Stimulated activated CD4-positive, alpha-beta T cell treated with anti-CD3 and anti-CD28 coated beads, Interleukin-1b, Interleukin-23, amount 100 ng/mL, for 4 hours (primary cell): Measurements from ENCODE around the gene LRRC28.
A peak's percentile ranks its signal among the peaks of the same experiment; 100 is the strongest.

Experiments used
- DNase-seq, 2 donors: peaks; one replicate each; pipeline ENCODE4 v3.0.0-alpha.2; 2020; ENCODE audit warnings: low read depth in 2 of 2

The LRRC28 gene

DNA sequence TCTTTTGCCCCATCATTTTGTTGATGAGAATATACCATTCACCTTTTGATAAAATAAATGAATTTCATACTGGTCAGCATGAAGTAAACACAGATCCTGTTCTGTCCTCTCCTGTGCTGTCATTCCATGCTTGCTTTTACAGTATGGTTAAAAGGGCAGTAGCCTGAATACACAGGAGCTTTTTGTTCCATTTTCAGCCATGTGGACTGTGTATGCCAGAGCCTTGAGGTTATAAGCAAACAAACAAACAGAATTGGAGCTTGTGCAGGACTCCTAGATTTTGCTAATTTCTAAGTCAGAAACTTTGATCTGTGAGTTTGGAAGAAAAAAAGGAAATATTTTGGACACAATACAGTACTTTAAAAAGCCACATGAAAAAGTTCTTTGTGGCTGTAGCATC lies 91.9 kb downstream of the LRRC28 start:
- DNase-seq = no peak

GRCh38 chr15:99343881-99344551 lies 92.7 kb downstream of the LRRC28 start:
- DNase-seq = peak; percentile 21 to 38

DNA sequence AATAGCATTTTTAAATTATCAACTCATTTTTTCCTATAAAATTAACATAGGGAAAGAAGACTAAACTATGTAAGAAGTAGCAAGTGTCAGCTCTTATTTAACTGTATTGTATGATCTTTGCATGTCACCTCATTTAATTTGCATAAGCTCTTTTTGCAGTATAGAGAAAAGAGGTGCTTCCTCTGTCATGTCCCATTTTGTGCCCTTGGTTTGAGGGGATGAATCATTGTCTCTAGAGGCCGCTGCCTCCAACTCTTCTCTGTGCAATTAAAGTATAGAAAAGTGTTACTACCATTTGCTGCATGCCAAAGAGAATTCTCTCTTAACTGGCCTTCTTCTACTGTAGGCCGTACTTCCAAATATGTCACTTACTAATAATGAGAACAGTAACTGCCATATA lies 93.4 kb downstream of the LRRC28 start:
- DNase-seq = no peak

- DNase-seq = no peak
Observed at GRCh38 chr15:99345242-99345641, 94.0 kb downstream of the LRRC28 start.

GRCh38 chr15:99345832-99346462 lies 94.7 kb downstream of the LRRC28 start:
- no peak for DNase-seq

GRCh38 chr15:99347574-99347973 lies 96.3 kb downstream of the LRRC28 start:
- no peak for DNase-seq

DNA sequence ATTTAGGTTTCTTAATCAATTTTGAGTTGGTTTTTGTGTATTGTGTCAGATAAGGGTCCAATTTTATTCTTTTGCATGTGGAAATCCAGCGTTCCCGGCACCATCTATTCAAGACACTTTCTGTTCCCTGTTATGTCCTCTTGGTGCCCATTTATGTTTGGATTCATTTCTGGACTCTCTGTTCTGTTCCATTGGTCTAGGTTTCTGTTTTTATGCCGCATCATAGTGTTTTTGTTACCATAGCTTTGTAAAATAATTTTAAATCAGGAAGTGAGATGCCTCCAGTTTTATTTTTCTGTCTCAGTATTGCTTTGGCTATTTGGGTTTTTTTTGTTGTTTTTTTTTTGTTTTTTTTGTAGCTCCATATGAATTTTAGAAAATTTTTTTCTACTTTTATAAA lies 97.1 kb downstream of the LRRC28 start:
- no peak for DNase-seq

GRCh38 chr15:99350408-99350807 lies 99.1 kb downstream of the LRRC28 start:
- DNase-seq = no peak

DNA sequence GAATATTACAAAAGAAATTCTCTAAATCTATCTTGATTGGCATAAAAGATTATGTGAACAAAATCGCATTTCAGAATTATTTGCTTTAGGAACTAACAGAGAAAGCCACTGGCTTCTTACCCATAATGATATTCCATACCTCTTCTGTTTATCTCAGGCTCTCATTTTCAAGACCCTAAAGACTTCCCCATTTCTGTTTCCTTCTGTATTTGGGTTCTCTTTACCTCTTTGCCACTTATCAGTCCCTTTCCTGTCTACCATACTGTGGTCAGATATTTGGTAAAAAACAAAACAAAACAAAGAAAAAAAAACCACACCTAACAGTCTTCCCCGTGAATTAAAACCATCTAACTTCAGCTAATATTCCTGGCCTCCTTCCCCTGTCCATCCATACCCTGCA lies 108.5 kb downstream of the LRRC28 start:
- DNase-seq = no peak

- DNase-seq = no peak
Observed at GRCh38 chr15:99361545-99362185, 110.4 kb downstream of the LRRC28 start.

GRCh38 chr15:99365242-99365641 lies 114.0 kb downstream of the LRRC28 start:
- no peak for DNase-seq

- DNase-seq = no peak
Observed at GRCh38 chr15:99366013-99366412, 114.7 kb downstream of the LRRC28 start.

GRCh38 chr15:99368743-99369142 lies 117.5 kb downstream of the LRRC28 start:
- no peak for DNase-seq

- no peak for DNase-seq
Observed at GRCh38 chr15:99369196-99369595, 117.9 kb downstream of the LRRC28 start.

DNA sequence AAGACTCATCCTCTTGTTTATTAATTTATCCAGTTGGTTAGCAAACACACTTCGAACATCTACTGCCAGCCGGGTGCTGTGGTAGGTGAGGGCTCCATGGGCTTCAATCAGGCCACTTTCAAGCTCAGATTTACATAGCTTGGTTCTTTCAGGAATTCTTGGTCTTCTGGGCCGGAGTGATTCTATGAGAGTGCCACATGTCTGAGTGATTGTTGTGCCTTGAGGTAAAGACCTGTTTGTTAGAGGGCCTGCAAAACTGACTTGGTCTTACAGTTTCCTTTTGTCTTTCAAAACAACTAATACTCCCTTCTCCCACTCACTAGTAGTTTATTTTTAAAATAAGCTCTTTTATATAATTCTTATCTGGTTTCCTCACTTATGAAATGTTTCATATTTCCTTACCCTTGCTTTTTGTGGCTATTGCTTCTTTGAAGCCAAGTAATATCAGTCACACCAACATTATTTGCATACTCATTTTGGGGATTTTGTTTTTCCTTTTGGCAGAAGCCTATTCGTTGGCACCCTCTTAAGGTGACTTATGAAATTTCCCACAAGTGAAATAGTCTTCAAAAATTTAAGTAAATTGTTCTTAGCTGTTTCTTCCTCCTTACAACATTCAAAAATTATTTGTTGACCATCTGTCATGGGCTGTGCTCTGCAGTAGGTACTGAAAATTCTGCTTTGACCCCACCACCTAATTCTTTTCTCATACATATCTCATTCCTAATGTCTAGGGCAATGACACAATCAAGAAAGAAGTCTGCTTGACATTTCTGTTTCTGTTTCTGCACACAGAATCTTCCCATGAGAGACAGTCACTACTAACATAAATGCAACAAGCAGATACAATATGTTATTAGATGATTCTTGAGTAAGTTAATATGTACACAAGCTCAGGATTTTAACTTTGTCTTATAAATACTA lies 120.2 kb downstream of the LRRC28 start:
- no peak for DNase-seq

- no peak for DNase-seq
Observed at GRCh38 chr15:99385005-99385669, 133.9 kb downstream of the LRRC28 start.

- no peak for DNase-seq
Observed at GRCh38 chr15:99385865-99386264, 134.6 kb downstream of the LRRC28 start.

- DNase-seq = no peak
Observed at GRCh38 chr15:99386391-99386790, 135.1 kb downstream of the LRRC28 start.

DNA sequence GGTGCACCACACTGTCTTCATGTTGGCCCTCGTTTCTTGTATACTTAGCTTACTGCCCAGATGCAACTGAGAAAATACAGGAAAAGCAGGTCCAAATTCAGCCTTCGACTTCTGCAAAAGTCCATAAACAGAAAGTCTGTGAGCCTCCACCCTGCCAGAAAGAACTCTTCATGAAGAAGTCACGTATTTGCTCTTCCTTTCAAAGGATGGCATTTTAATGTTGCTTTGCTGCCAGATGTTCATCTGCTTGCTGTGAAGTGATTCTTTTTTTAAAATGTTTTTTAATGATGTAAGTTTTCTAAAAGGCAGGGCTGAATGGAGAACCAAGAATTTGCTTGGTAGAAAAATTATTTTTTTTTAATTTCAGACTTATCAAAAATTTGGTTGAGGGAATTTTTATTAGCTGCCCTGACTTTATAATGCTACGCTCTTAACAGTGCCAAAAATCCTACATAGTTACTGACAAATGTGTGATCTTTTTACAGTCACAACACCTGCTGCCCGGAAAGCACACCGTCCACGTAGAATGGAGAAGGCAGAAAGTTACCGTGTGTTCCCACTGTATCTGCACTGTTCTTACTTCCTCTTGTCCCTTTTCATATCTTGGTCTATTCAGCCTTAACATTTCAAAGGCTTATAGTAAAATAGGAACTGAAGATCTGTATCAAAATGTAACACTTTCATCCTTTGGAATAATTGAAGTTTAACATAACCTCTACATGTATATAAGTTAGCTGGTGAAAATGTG lies 136.3 kb downstream of the LRRC28 start:
- DNase-seq = no peak

DNA sequence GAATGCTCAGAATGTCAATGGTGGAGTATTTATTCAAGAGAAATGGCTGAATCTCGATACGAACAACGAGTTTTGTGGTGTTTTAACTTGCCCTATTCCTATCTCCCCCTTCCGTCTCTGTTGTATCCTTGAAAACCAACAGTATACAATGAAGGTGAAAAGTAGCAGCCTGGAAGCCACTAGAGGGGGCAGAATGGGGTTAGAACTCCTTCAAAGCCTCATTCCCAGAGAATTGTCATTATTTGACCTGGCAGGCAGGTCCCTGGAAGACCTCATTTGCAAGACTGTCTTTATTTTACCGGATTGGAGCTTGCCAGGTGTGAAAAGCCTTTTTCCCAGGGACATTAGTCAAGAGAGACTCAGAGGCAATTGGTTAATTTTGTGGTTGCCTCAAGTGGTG lies 139.4 kb downstream of the LRRC28 start:
- no peak for DNase-seq

GRCh38 chr15:99393641-99394040 lies 142.4 kb downstream of the LRRC28 start:
- DNase-seq = no peak
